Naive thymus-derived CD8-positive, alpha-beta T cell (primary cell): ENCODE measurements around the gene HPD. TPM values are rescaled to one million over a fixed set of nuclear protein-coding genes. Genes with fewer than 3 reads are reported as not detected.

Experiments
- polyA plus RNA-seq, 3 donors: library from polyadenylated mRNA; unstranded; fragments of 300-500 nt; fragmentation: Illumina TruSeq; gene quantifications; one replicate each; pipeline ENCODE4 v1.2.3, GENCODE V29; 2021
- total RNA-seq, 8 experiments: library from RNA in 2 of 8; stranded (reverse) in 2 of 8; gene quantifications; one replicate each; pipeline ENCODE4 v1.2.3 and lab custom pipeline; 2021 to 2026

Gene HPD
- total and polyA plus RNA-seq, 5 experiments from 2014 or later, result not detected

Other genes starting within 250 kb of the HPD start
- gene ORAI1, start 232.3 kb downstream of the HPD start, total RNA-seq, result 10 to 100 TPM; 44.6 to 45.7 TPM
- 100 to 1,000 TPM; 122 to 158 (median 134) TPM for gene ORAI1, start 232.3 kb downstream of the HPD start, polyA plus RNA-seq
- gene MORN3, start 189.2 kb downstream of the HPD start, total RNA-seq, result 10 to 100 TPM; 13.3 to 14.0 TPM
- 1 to 10 TPM; 1.1 to 4.8 (median 1.8) TPM for gene MORN3, start 189.2 kb downstream of the HPD start, polyA plus RNA-seq
- gene TMEM120B, start 146.1 kb downstream of the HPD start, total RNA-seq, result 10 to 100 TPM; 13.3 to 14.4 TPM
- gene TMEM120B, start 146.1 kb downstream of the HPD start, polyA plus RNA-seq, result 1 to 10 TPM; 2.1 to 2.5 (median 2.4) TPM
- gene RHOF, start 65.2 kb downstream of the HPD start, total RNA-seq, result 100 to 1,000 TPM; 176 to 178 TPM
- gene RHOF, start 65.2 kb downstream of the HPD start, polyA plus RNA-seq, result 100 to 1,000 TPM in 1 of 3 donors, 10 to 100 TPM in 2; 79.9 to 101 (median 80.1) TPM
- gene SETD1B, start 54.9 kb downstream of the HPD start, total RNA-seq, result 10 to 100 TPM; 92.8 to 93.8 TPM
- gene SETD1B, start 54.9 kb downstream of the HPD start, polyA plus RNA-seq, result 1 to 10 TPM in 2 of 3 donors, under 1 TPM in 1; 0.98 to 3.7 (median 2.8) TPM
- 10 to 100 TPM; 35.1 to 41.4 TPM for gene PSMD9, start 29.9 kb upstream of the HPD start, total RNA-seq
- 10 to 100 TPM; 88.4 to 90.5 (median 89.4) TPM for gene PSMD9, start 29.9 kb upstream of the HPD start, polyA plus RNA-seq
- under 1 TPM; 0.49 to 0.82 TPM for gene CFAP251, start 59.7 kb upstream of the HPD start, total RNA-seq
- under 1 TPM in 2 of 3 donors, not detected in 1; 0.03 to 0.06 TPM for gene CFAP251, start 59.7 kb upstream of the HPD start, polyA plus RNA-seq
- gene BCL7A, start 163.0 kb upstream of the HPD start, total RNA-seq, result 10 to 100 TPM; 10.5 to 12.0 TPM
- gene BCL7A, start 163.0 kb upstream of the HPD start, polyA plus RNA-seq, result 1 to 10 TPM; 3.0 to 7.3 (median 7.1) TPM
- gene MLXIP, start 219.9 kb upstream of the HPD start, total RNA-seq, result 100 to 1,000 TPM; 162 to 165 TPM
- 10 to 100 TPM; 17.3 to 43.3 (median 20.0) TPM for gene MLXIP, start 219.9 kb upstream of the HPD start, polyA plus RNA-seq